Ramos (cell line): ENCODE data around the gene MINDY4.

ENCODE experiments used
- in situ Hi-C: fragments of 300-500 bp; cut with MboI; formaldehyde crosslinking; loops from one replicate; pipeline ENCODE4 v1.14.3; 2022; ENCODE audit warnings: low sequenced_read_pairs; ENCODE audit not compliant: unreplicated experiment

Gene MINDY4

DNA sequence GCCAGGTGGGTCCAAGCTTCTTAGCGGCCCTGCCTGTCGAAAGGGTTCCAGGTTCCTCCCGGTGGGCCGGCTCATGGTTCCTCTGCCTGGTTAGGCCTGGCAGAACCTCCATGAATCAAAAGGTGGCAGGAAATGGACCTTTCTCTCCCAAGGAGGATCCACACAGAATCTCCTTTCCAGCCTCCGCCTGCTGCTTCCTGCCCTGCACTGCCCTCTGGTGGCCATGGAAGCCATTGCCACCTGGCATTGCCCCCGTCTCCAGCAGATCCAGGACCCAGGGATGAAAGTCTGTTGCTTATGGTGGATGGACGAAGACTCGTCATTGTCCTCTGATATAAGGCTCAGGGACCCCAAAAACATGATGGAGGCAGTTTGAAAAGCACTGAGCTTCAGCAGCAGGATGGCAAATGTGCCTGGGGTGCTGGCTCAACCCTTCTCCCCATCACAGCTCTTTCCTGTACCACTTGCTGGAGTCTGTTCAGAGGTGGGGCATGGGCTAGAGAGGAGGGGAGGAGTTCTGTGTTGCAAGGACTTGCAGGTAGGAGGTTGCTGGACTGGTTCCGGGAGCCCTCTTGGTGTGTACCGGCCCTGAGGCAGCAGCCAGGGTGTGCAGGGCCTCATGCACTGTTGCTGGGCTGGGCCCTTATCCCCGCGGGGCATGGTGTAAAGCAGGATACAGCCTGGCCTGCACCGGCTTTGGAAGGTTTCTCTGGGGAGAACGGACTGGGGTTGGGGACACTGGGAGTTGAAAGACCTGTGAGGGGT, 30.6 kb upstream of the MINDY4 start:
- in situ Hi-C loops, result no loop called here

DNA sequence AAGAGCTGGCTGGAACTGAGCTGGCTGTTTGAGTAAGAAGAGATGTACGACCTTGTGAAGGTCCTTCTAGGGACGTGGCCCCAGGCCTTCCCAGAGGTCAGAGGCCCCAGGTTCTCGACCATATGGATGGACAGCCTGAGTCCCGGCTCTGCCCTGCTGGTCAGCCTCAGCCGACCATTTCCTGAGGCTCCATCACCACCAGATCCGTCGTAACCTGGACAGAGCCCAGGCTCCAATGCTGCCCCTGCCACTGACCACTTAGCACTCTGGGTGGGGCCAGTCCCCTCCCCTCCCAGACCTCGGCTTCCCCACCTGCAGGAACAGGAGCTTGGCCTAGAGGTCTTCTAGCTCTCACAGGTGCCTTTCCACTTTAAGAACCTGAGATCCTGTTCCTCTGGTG, 29.9 kb upstream of the MINDY4 start:
- in situ Hi-C loops, result no loop called here

DNA sequence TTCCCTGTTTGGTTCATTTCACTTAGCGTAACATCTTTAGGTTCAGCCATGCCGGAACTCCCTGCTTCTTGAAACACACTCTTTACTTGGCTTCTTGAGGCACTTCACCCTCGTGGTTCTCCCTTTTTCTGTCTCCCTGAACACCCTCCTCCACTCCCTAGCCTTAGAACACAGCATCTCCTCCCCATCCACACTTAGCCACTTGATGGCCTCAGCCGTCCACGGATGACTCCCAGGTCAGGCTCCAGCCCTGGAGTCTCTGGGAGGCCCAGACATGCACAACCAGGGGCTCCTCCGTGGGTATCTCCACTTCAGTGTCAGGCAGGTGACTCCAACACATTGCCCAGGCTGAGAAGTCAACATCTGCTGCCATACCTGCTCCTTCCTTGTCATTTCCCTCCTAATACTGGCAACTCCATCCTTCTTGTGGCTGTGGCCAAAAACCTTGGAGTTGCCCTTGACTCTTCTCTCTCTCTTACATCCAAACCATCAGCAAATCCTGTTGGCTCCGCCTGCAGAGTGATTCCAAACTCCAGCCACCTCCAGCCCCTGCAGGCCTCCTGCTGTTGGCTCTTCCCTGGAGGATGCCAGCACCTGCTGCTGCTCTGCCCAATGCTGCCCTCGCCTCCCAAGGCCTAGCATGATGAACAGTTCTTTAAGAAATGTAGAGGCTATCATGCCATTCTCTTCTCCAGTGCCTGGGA, 27.7 kb upstream of the MINDY4 start:
- in situ Hi-C loops, result no loop called here

DNA sequence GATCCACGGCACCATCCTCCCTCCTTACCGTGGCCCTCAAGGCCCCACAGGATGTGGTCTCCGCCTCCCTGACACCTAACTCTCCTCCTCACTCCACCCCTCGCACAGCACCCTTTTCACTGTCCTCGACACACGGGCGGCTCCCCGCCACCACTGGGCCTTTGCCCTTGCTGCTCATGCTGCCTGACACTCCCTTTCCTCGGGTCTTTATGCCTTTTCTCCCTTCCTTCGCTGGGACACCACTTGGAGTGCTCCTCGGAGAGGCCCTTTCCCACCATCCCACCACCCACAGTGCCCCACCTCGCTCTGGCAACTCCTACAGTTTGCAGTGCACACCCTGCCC, 27.2 kb upstream of the MINDY4 start:
- in situ Hi-C loops, result no loop called here

DNA sequence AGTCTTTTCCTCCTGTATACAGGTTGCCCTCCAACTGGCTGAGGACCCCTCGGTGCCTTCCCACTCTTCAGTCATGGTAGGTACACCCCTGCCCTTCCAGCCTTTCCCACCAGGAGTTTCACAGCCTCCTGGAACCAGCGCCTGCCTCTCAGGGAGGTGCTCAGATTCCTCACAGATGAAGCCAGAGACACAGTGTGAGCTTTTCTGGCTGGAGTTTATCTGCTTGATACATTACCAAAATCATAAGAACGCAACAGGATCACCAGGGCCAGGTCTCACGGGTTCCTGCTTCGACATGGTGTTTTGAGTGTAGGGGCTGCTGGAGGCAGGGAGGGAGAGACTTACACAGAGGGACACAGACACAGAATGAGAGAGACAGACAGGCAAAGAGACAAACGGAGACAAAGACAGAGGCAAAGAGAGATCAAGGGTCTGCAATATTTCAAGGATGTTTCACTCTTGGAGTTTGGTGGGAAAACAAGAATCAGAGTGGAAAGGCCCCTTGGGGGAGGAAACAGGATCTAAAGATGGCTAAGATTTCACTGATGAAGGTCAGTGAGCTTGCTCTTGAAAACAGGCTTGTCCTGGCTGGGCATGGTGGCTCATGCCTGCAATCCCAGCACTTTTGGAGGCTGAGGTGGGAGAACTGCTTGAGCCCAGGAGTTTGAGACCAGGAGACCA, 25.8 kb upstream of the MINDY4 start:
- in situ Hi-C loops, result no loop called here

DNA sequence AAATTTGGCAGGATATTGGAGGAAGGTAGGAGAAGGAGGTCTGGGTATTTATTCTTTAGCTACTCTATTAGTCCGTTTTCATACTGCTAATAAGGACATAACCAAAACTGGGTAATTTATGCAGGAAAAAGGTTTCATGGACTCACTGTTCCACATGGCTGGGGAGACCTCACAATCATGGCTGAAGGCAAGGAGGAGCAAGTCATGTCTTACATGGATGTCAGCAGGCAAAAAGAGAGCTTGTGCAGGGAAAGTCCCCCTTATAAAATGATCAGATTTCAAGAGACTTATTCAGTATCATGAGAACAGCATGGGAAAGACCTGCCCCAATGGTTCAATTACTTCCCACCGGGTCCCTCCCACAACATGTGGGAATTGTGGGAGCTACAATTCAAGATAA, 21.2 kb upstream of the MINDY4 start:
- in situ Hi-C loops, result no loop called here

DNA sequence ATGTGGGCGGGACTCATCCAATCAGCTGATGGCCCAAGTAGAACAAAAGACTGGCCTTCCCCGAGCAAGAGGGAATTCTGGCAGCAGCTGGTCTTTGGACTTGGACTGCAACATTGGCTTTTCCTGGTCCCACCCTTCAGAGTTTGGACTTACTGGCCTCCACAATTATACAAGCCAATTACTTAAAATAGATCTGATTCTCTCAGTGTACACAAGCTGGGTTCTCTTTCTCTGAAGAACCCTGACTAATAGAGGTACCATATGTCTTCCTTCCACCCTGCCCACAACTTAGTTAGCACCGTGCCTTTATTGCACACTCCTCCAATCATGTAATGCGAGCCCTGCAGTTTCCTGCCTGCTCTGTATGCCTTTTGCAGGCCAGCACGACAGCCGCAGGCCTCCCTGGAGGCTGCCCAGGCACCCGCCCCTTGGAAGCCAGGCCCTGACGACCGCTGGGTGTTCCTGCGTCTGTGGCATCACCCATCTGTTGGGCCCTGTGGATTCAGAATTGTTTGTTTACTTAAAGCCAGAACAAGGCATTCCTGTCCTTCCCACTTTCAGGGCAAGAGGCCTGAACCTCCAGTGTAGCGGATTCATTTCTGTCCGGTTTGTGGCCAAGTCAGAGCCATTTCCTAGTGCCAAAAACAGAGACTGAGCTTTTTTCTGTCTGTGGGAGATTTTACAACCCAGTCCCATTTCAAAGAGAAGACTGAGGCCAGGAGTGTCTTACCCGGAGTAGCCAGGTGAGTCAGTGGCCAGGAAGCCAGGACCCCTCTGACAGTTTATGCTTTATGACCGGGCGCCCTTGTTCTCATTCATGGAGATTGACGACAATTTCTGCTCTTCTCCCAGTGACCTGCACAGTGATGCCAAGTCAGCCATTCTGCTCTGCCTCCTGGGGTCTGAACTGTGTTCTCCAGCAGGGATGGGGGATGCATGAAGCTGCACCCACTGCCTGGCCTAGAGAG, 20.2 kb upstream of the MINDY4 start:
- in situ Hi-C loops, result no loop called here

DNA sequence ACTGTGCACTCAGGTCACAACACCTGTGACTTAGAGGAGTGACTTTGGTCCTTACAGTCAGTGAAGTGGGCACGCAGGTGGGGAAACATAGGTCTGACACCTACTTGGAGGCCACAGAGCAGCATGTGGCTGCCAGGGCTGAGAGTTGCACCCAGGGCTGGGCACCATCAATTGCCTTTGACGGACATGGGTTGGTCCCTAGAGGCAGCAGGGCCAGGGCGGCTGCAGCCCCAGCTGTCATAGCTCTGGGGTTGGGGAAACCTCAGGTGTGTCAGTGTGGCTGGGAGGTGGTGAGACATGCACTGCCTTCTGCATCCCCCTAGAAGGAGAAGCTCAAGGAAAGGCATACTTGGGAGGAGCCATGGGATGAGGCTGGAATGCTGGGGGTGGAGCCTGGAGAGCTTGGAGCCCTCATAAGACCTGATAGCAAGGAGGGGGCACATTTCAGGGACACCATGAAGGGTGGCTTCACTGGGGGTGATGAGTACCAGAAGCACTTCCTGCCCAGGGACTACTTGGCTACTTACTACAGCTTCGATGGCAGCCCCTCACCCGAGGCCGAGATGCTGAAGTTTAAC, 19.4 kb upstream of the MINDY4 start, which contains the start of gene INMT:
Gene INMT (plus strand): TSS at position 440 of the 578 bp plus-strand sequence. CDS start 16 bp downstream, at position 456.
- in situ Hi-C loops, result no loop called here

DNA sequence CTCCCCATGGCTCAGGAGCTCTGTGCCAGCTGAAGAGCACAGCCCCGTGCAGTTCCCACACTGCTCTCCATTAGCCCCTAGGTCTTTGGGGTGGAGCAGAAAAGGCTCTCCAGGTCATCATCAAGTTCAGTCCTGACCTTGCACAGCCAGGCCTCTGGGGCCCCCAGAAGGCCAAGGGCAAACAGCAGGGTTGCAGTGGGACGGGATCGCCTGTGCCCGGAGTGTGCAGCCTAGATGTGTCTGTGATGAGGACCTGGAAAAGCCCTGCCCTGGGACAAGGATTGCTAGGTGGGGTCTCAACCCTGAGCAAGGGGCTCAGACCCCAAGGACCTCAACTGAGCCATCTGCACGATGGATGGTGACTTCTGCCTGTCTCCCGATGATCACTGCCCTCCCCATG, 18.7 kb upstream of the MINDY4 start:
- in situ Hi-C loops, result no loop called here

DNA sequence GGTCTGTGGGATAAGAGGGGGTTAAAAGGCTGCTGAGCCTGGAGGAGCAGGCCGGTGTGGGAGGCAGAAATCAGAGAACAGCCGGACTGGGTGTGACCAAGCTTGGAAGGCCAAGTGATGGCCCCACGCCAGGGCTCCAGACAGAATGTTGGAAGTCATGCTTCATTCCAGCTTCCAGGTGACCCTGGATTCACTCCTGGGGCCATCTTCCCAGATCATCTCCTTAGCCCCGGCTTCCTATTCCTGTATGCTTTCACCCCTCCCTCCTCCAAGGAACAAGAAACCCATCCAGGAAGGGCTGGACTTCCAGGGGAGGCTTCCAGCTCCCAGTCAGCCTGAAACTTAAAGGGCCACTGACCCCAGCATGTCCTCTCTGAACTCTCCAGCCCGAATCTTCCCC, 18.2 kb upstream of the MINDY4 start:
- in situ Hi-C loops, result no loop called here

DNA sequence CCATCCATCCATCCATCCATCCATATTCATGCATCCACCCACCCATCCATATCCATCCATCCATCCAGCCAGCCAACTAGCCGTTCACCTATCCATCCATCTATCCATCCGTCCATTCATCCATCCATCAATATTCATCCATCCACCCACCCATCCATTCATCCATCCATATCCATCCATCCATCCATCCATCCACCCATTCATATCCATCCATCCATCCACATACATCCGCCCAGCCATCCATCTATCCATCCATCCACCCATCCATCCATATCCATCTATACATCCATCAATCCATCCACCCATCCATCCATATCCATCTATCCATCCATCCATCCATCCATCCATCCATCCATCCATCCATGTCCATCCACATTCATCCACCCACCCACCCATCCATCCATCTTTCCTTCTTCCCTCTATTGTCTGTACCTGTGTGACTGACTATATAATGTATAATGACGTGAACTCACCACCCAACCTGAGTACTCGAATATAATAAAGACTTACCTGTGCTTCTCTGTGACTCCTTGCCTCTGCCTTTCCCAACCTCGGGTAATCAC, 16.8 kb upstream of the MINDY4 start:
- in situ Hi-C loops, result no loop called here

DNA sequence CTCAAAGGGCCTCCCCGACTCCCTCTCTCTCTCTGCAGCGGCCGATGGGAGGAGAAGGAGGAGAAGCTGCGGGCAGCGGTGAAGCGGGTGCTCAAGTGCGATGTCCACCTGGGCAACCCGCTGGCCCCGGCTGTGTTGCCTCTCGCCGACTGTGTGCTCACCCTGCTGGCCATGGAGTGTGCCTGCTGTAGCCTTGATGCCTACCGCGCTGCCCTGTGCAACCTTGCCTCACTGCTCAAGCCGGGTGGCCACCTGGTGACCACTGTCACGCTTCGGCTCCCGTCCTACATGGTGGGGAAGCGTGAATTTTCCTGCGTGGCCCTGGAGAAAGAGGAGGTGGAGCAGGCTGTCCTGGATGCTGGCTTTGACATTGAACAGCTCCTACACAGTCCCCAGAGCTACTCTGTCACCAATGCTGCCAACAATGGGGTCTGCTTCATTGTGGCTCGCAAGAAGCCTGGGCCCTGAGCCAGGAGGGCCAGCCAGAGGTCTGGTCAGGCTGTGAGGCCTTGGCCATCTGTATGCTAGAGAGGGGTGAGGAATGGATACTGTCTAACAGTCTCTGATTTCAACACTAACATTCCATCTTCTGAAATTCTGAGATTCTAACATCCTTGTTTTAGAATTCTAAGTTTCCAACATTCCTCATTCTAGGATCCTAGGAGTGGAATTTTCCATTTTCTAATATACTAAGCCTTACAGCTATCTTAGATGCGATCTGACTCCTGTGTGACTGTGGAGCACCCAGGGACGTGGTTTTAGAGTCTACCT, 15.6 kb upstream of the MINDY4 start:
- in situ Hi-C loops, result no loop called here

DNA sequence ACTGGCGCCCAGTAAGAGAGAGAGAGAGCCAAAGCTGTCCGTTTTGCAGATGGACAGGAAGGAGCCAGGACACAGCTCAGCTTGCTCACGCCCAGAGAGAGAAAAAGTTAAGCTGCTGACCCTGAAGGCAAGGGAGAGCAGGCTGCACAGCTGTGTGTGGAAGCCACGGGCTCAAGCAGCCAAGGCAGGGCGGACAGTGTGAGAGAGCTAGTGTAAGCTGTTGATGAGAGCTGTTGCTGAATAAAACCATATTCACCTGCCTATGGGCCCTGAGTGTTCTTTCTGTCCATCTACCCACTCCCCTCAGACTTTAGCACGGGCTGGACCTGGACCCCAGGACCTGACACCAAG, 13.9 kb upstream of the MINDY4 start:
- in situ Hi-C loops, result no loop called here

DNA sequence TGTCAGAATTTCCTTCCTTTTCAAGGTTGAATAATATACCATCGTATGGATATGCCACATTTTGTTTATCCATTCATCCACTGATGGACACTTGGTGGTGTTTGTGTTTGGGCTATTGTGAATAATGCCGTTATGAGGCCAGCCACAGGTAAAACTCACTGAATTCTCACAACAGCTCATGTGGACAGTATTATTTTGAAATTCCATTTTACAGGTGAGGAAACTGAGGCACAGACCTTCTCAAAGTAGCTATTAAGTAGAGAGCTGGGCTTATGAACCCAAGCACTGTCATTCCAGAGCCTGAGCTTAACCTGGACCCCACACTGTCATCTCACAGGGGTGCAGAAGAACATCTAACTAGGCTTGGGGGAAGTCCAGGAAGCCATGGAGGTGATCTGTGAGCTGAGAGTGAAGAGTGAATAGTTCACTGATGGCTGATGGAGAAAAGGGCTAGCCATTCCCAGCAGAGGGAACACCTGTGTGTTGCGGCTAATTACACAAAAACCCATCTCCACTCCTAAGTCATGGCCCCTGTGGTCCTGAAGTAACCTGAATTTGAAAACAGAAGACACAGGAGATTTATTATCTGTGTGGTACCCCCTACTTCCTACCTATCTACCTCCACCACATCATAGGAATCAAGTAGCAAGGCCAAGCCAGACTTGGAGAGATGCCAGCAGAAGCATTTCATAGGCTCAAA, 10.6 kb upstream of the MINDY4 start:
- in situ Hi-C loops, result no loop called here

DNA sequence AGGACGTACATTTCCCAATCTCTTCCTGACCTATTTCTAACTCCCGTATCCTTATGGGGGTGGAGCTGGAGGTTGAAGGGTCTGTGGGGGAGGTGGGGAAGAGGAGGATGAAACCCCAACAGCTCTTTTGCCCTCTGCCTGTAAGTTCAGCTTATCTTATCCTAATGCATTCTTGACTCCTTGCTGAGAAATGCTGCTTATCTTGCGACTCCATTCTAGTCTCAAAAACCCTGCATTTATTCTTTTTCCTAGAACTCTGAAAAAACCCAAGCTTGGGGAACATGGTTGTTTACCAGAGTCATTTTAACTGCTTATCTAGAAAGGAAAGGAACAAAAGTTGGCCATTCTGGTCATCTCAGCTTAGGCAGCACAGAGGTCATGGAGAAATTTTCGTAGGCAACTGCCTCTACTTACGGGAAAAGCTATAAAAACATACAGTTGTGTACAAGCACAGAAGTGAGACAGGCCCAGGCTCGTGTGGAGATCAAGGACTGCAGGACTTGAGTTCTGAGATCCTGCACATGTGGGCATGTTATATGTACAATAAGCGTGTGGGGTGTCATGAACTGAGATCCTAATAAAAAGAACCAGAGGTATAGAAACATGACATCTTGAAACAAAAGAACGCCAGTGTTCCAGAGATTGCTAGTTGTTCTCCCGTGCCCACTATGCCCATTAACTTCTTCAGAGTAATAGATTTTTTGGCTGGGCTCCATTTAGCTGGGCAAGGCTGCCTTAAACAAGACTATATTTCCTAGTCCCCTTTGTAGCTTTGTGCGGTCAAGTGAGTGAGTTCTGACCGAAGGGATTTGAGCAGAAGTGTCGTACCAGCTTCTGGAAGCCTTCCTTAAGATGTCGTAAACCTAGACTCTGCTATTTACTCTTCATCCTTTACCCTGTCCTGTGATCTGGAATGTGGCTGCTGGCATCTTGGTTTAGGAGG, 9.7 kb upstream of the MINDY4 start:
- in situ Hi-C loops, result no loop called here

DNA sequence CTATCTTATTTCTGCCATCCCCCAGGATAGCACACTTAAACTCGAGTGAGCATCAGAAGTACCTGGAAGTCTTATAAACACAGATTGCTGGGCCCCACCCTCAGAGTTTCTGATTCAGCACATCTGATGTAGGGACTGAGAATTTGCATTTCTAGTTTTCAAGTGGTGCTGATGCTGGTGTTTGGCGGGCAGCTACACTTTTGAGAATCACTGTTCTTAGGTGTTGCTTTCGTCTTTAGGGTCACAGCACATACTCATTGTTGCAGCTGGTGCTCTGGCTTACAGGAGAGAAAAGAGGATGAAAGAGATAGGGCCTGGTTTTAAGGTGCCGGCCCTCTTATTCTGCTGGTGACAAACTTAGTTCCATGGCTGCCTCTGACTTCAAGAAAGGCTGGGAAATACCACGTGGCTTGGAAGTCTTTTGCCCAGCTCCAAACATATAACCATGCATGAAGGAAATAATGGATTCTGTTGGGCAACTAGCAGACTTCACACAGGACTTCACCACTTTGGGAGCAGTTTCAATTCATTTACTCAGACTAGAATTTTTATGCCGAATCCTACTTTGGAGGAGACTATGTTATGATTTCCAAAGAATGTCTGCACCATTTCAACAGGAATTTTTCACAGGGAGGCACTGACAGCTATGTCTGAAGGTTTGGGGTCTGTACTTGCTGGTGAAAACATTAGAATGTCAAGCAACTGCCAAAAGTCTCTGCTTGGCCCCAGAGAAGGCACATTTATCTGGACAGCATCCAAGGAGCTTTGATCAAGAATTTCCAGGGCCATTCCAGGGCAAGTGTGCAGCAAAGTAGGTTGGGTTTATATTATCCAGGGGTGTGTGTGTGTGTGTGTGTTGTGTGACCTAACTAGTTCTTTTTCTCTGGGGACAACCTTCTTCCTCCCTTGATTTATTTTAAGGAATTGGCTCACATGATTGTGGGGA, 6.9 kb upstream of the MINDY4 start:
- in situ Hi-C loops, result no loop called here
